GM12878 (cell line): Measurements from ENCODE around the gene SRBD1. TPM values are rescaled to one million over a fixed set of nuclear protein-coding genes. Genes with fewer than 3 reads are reported as not detected.

Experiments used
- CHD2 ChIP-seq: IDR thresholded peaks from 2 replicates; pipeline ENCODE4 v1.6.1; 2011; ENCODE audit warnings: low read depth, low read length, improper control_type of control experiment, borderline replicate concordance
- E4F1 ChIP-seq: fragments of 450-650 bp; IDR thresholded peaks from 2 replicates; pipeline ENCODE4 v1.6.1; 2018; ENCODE audit warnings: borderline replicate concordance, mild to moderate bottlenecking; ENCODE audit not compliant: partially characterized antibody
- GABPA ChIP-seq: IDR thresholded peaks from 2 replicates; pipeline ENCODE4 v1.6.1; 2014; ENCODE audit warnings: antibody characterized with exemption, low read depth, mild to moderate bottlenecking, inconsistent platforms
- GATAD2B ChIP-seq: fragments of 450-650 bp; conservative IDR thresholded peaks from 2 replicates; pipeline ENCODE4 v1.6.1; 2017; ENCODE audit warnings: low read depth, mild to moderate bottlenecking, moderate library complexity
- NBN ChIP-seq: fragments of 450-650 bp; IDR thresholded peaks from 2 replicates; pipeline ENCODE4 v1.6.1; 2016
- NFYA ChIP-seq: IDR thresholded peaks from 2 replicates; pipeline ENCODE4 v1.6.1; 2011; ENCODE audit warnings: low read depth, mild to moderate bottlenecking, low read length, improper control_type of control experiment, borderline replicate concordance
- NRF1 ChIP-seq: conservative IDR thresholded peaks from 2 replicates; pipeline ENCODE4 v1.6.1; 2011; ENCODE audit warnings: mild to moderate bottlenecking, low read depth, low read length, improper control_type of control experiment
- SMAD1 ChIP-seq: fragments of 450-650 bp; IDR thresholded peaks from 2 replicates; pipeline ENCODE4 v1.6.1; 2018; ENCODE audit warnings: mild to moderate bottlenecking, low read depth; ENCODE audit not compliant: partially characterized antibody
- SUZ12 ChIP-seq: fragments of 200-600 bp; sonication (generic); IDR thresholded peaks from one replicate; pipeline ENCODE4 v1.6.1; 2018; ENCODE audit warnings: antibody characterized with exemption, mild to moderate bottlenecking; ENCODE audit not compliant: unreplicated experiment
- ZBTB11 ChIP-seq: fragments of 450-650 bp; formaldehyde crosslinking; IDR thresholded peaks from 2 replicates; pipeline ENCODE4 v1.5.0; 2022; ENCODE audit warnings: mild to moderate bottlenecking, missing genetic modification characterization
- ZNF274 ChIP-seq: IDR thresholded peaks from one replicate; pipeline ENCODE4 v1.8.0; 2011; ENCODE audit not compliant: insufficient read length, insufficient read depth
- polyA plus RNA-seq, 11 experiments: library from polyadenylated mRNA; depleted of rRNA in 4 of 11; unstranded in 6 of 11; stranded (reverse) in 5 of 11; fragments of >200 nt; fragmentation: Nextera tagmentation in 4 of 11; fragmentation: Illumina TruSeq in 1 of 11; extraction: Ambion mirVana in 4 of 11; extraction: Trizol in 1 of 11; gene quantifications; 1 replicate in 1 of 11; 2 replicates in 10 of 11; pipeline versions ENCODE4 v1.2.1 to v1.2.3, GENCODE V29; 2011 to 2016; ENCODE audit warnings: inconsistent platforms in 2 of 11, missing spikeins in 2 of 11, low read depth in 1 of 11
- total RNA-seq, 4 experiments: library from RNA; depleted of rRNA in 3 of 4; stranded (reverse); fragments of >200 nt in 3 of 4; fragmentation: Illumina TruSeq in 1 of 4; extraction: Trizol in 1 of 4; gene quantifications; 2 replicates each; pipeline versions ENCODE4 v1.2.1 to v1.2.3, GENCODE V29; 2013 to 2021
- TF ChIP-seq, protein P1 (sequence below): fragments of 450-650 bp; IDR thresholded peaks from 2 replicates; pipeline ENCODE4 v1.6.1; 2017; ENCODE audit warnings: borderline replicate concordance
- TF ChIP-seq, protein P2 (sequence below): fragments of 450-650 bp; formaldehyde crosslinking; IDR thresholded peaks from 2 replicates; pipeline ENCODE4 v1.4.0; 2020; ENCODE audit warnings: mild to moderate bottlenecking, moderate library complexity
- TF ChIP-seq, protein P3 (sequence below): fragments of 450-650 bp; IDR thresholded peaks from 2 replicates; pipeline ENCODE4 v1.6.1; 2017; ENCODE audit warnings: low read depth, mild to moderate bottlenecking, moderate library complexity

Gene SRBD1
- total and polyA plus RNA-seq, 10 of the 15 experiments (the other 5 are each of a cell fraction or from before 2014, with no cell fraction given), result 9.7 to 33.1 (median 20.1) TPM

DNA sequence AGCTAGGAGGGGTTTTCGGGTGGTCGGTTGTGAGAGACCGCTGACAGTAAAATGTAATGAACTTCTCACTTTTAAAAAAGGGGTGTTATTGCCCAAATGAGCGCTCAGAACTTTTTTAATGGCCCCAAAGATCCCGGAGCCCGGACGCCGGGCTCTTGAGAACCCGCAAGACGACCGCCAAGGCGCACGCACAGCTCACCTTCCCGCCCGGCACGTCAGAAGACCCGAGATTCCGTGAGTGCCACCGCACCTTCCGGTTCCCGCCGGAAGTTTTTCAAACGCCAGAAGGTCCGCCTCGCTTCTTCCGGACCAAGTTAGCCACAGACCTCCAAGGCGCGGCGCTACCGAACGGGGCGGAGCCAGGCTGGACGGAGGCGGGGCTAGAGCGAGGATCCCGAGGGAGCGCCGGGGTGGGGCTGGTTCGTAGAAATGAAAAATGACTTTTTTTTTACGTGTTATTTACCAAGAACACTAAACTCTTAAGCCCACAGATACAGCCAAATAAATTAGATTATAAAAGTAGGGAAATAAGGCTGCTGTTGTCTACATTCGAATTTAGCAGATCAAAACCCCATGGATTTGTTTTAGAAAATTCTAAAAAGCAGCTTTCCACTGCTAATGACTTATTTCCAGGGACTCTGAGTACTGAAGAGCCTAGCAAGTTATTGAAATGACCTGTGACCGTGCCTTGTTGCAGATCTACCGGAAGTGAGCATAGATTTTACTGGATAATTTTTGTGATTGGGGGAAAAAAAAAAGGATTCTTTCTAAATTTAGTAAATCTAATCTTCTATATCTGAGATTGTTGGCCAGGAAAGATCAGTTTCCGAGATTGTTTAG is at the start of gene SRBD1 (continued):
- TF ChIP-seq, protein P1, sequence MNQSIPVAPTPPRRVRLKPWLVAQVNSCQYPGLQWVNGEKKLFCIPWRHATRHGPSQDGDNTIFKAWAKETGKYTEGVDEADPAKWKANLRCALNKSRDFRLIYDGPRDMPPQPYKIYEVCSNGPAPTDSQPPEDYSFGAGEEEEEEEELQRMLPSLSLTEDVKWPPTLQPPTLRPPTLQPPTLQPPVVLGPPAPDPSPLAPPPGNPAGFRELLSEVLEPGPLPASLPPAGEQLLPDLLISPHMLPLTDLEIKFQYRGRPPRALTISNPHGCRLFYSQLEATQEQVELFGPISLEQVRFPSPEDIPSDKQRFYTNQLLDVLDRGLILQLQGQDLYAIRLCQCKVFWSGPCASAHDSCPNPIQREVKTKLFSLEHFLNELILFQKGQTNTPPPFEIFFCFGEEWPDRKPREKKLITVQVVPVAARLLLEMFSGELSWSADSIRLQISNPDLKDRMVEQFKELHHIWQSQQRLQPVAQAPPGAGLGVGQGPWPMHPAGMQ, result peak; percentile 47; the same call in 1 of the 2 replicates
- TF ChIP-seq GABPA (peak; percentile 95), SUZ12 (no peak), NFYA (no peak), NBN (no peak), ZNF274 (no peak), NRF1 (no peak), E4F1 (peak; percentile 25), ZBTB11 (CRISPR knock-in tag) (peak; percentile 56), CHD2 (no peak; the same call in 1 of the 2 replicates), SMAD1 (no peak), GATAD2B (peak; percentile 51)
- TF ChIP-seq, protein P2, sequence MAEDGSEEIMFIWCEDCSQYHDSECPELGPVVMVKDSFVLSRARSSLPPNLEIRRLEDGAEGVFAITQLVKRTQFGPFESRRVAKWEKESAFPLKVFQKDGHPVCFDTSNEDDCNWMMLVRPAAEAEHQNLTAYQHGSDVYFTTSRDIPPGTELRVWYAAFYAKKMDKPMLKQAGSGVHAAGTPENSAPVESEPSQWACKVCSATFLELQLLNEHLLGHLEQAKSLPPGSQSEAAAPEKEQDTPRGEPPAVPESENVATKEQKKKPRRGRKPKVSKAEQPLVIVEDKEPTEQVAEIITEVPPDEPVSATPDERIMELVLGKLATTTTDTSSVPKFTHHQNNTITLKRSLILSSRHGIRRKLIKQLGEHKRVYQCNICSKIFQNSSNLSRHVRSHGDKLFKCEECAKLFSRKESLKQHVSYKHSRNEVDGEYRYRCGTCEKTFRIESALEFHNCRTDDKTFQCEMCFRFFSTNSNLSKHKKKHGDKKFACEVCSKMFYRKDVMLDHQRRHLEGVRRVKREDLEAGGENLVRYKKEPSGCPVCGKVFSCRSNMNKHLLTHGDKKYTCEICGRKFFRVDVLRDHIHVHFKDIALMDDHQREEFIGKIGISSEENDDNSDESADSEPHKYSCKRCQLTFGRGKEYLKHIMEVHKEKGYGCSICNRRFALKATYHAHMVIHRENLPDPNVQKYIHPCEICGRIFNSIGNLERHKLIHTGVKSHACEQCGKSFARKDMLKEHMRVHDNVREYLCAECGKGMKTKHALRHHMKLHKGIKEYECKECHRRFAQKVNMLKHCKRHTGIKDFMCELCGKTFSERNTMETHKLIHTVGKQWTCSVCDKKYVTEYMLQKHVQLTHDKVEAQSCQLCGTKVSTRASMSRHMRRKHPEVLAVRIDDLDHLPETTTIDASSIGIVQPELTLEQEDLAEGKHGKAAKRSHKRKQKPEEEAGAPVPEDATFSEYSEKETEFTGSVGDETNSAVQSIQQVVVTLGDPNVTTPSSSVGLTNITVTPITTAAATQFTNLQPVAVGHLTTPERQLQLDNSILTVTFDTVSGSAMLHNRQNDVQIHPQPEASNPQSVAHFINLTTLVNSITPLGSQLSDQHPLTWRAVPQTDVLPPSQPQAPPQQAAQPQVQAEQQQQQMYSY (CRISPR knock-in tag), result no peak
- TF ChIP-seq, protein P3, sequence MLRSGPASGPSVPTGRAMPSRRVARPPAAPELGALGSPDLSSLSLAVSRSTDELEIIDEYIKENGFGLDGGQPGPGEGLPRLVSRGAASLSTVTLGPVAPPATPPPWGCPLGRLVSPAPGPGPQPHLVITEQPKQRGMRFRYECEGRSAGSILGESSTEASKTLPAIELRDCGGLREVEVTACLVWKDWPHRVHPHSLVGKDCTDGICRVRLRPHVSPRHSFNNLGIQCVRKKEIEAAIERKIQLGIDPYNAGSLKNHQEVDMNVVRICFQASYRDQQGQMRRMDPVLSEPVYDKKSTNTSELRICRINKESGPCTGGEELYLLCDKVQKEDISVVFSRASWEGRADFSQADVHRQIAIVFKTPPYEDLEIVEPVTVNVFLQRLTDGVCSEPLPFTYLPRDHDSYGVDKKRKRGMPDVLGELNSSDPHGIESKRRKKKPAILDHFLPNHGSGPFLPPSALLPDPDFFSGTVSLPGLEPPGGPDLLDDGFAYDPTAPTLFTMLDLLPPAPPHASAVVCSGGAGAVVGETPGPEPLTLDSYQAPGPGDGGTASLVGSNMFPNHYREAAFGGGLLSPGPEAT, result no peak
